ENCODE data around the gene RIT2.

- TF ChIP-seq CTCF (IDR thresholded peaks at IDR 0.05 in 8 of 11, conservative IDR thresholded peaks at IDR 0.05 in 3 of 11) = no peak
- TF ChIP-seq POLR2AphosphoS5 (IDR thresholded peaks at IDR 0.05) = no peak
- TF ChIP-seq POLR2A (IDR thresholded peaks at IDR 0.05) = no peak
Observed at GRCh38 chr18:42854558-42854957, 260.9 kb downstream of the RIT2 start.

All from spleen (tissue), 7 donors.